PC-9 (cell line): ENCODE measurements around the gene NUDT15. TPM values are rescaled to one million over a fixed set of nuclear protein-coding genes. Genes with fewer than 3 reads are reported as not detected.

ENCODE experiments used
- BruUV-seq: library from RNA; stranded (reverse); fragments of 400-500 nt; replicated peaks from 2 replicates; lab custom pipeline; 2021; lab: Mats Ljungman, UMichigan
- CTCF ChIA-PET: fragments of 300-600 bp; sonication (Branson Sonifier 250); formaldehyde crosslinking; loops from one replicate; lab custom pipeline; 2022; ENCODE audit warnings: antibody characterized with exemption; lab: Charles Lee
- POLR2A ChIA-PET: fragments of 300-600 bp; sonication (Branson Sonifier 250); formaldehyde crosslinking; loops from one replicate; lab custom pipeline; 2022; ENCODE audit warnings: antibody characterized with exemption; ENCODE audit not compliant: unreplicated experiment; lab: Charles Lee
- DNase-seq, 2 experiments: peaks; one replicate each; pipeline versions ENCODE4 v3.0.0 to v3.0.0-alpha.2; 2015 to 2022; ENCODE audit warnings: mixed read lengths in 1 of 2
- H2AFZ ChIP-seq: fragments of 200-600 bp; sonication (generic); 2 replicates; pipeline ENCODE4 v1.8.1; 2017; ENCODE audit warnings: antibody characterized with exemption
- H3F3A ChIP-seq: fragments of 200-600 bp; sonication (generic); 2 replicates; pipeline ENCODE4 v1.8.1; 2017; ENCODE audit warnings: antibody characterized with exemption, mild to moderate bottlenecking, low read depth; ENCODE audit not compliant: insufficient read depth
- H3K27ac ChIP-seq: fragments of 200-600 bp; sonication (generic); 2 replicates; pipeline ENCODE4 v1.6.1; 2016; ENCODE audit warnings: mixed run types
- H3K27me3 ChIP-seq: fragments of 200-600 bp; sonication (generic); 2 replicates; pipeline ENCODE4 v1.6.1; 2016; ENCODE audit warnings: low read depth, mixed run types; ENCODE audit not compliant: insufficient read depth
- H3K36me3 ChIP-seq: fragments of 200-600 bp; sonication (generic); 2 replicates; pipeline ENCODE4 v1.6.1; 2016; ENCODE audit warnings: low read depth, mixed run types
- H3K4me1 ChIP-seq: fragments of 200-600 bp; sonication (generic); replicated peaks from 2 replicates; pipeline ENCODE4 v1.6.1; 2016; ENCODE audit warnings: mixed run types; ENCODE audit not compliant: insufficient read depth
- H3K4me2 ChIP-seq: fragments of 200-600 bp; sonication (generic); 2 replicates; pipeline ENCODE4 v1.6.1; 2017; ENCODE audit warnings: mixed run types
- H3K4me3 ChIP-seq: fragments of 200-600 bp; sonication (generic); 2 replicates; pipeline ENCODE4 v1.6.1; 2016; ENCODE audit warnings: mixed run types
- H3K79me2 ChIP-seq: fragments of 200-600 bp; sonication (generic); 2 replicates; pipeline ENCODE4 v1.6.1; 2017; ENCODE audit warnings: low read depth, mixed run types
- H3K9me2 ChIP-seq: fragments of 200-600 bp; sonication (generic); 2 replicates; pipeline ENCODE4 v1.8.1; 2017; ENCODE audit warnings: mild to moderate bottlenecking; ENCODE audit not compliant: insufficient read depth
- H3K9me3 ChIP-seq: fragments of 200-600 bp; sonication (generic); 2 replicates; pipeline ENCODE4 v1.8.1; 2016; ENCODE audit warnings: low read depth; ENCODE audit not compliant: insufficient read depth
- H4K20me1 ChIP-seq: fragments of 200-600 bp; sonication (generic); 2 replicates; pipeline ENCODE4 v1.8.1; 2017; ENCODE audit not compliant: insufficient read depth
- EZH2 ChIP-seq: fragments of 200-600 bp; sonication (generic); IDR thresholded peaks from 2 replicates; pipeline ENCODE4 v1.8.0; 2017; ENCODE audit warnings: antibody characterized with exemption, low read depth
- intact Hi-C: fragments of 100-400 bp; cut with micrococcal nuclease; formaldehyde crosslinking; loops from one replicate; pipeline ENCODE4 v1.10.0; 2022; ENCODE audit not compliant: unreplicated experiment
- total RNA-seq: library from RNA; stranded (reverse); gene quantifications from 2 replicates; pipeline ENCODE4 v1.2.3, GENCODE V29; 2021
- TF ChIP-seq, protein P1 (sequence below): fragments of 200-600 bp; sonication (generic); conservative IDR thresholded peaks from 2 replicates; pipeline ENCODE4 v1.6.1; 2017; ENCODE audit warnings: mixed run types, antibody characterized with exemption, mild to moderate bottlenecking, moderate library complexity

The NUDT15 gene
- total RNA-seq, 1 experiment from 2014 or later, result 16.1 TPM

DNA sequence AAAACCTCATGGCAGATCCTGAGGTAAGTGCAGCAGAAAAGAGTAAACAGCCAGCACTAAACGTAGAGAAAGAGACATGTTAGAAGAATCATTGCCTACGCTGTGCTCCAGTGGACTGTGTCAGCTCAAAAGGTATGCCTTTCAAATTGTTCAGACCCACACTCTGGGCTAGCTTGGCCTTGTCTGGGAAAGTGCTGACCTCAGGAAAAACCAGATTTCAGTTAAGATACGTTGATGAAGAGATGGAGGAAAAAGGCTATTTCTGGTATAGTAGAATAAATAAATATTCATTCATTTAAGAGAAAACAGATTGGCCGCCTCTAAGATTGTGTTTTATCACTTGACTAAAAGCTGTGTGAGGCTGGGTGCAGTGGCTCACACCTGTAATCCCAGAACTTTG is 26.8 kb upstream of the NUDT15 start:
- Histone ChIP-seq H3K36me3 (no peaks in the 10 kb centered on the region), H3K27ac (no peak overlapping the region), H3K27me3 (no peaks in the 10 kb centered on the region), H3K9me3 (no peaks in the 10 kb centered on the region), H4K20me1 (no peaks in the 10 kb centered on the region), H3K4me3 (no peak overlapping the region), H2AFZ (no peak overlapping the region), H3K4me2 (no peak overlapping the region), H3F3A (peaks cover 21% of the 10 kb centered on the region), H3K9me2 (no peaks in the 10 kb centered on the region), H3K4me1 (peaks cover 40% of the 10 kb centered on the region), H3K79me2 (no peaks in the 10 kb centered on the region)
- ChIA-PET CTCF (no interaction called here), POLR2A (no interaction called here)
- no peak for DNase-seq
- BruUV-seq, result no TSS peak
- TF ChIP-seq, protein P1, sequence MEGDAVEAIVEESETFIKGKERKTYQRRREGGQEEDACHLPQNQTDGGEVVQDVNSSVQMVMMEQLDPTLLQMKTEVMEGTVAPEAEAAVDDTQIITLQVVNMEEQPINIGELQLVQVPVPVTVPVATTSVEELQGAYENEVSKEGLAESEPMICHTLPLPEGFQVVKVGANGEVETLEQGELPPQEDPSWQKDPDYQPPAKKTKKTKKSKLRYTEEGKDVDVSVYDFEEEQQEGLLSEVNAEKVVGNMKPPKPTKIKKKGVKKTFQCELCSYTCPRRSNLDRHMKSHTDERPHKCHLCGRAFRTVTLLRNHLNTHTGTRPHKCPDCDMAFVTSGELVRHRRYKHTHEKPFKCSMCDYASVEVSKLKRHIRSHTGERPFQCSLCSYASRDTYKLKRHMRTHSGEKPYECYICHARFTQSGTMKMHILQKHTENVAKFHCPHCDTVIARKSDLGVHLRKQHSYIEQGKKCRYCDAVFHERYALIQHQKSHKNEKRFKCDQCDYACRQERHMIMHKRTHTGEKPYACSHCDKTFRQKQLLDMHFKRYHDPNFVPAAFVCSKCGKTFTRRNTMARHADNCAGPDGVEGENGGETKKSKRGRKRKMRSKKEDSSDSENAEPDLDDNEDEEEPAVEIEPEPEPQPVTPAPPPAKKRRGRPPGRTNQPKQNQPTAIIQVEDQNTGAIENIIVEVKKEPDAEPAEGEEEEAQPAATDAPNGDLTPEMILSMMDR, result no peak
- TF ChIP-seq EZH2, result no peak
- intact Hi-C loops, result no loop called here

DNA sequence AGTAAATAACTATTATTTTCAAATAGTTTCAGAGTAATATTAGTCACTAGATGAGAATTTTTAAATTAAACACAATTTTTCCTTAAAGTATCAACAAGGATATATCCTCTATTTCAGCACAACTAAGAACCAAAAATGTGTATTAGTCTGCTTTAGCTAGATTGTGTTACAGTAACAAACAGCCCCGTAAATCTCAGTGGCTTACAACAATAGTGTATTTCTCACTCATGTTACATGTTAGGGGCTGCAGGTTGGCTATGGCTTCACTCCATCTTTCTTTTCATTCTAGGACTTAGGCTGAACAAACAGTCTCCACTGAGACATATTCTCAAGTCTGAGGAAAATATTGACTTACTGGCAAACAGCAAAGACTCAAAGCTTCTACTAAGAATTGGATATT is 24.9 kb upstream of the NUDT15 start:
- no TSS peak for BruUV-seq
- CTCF ChIA-PET, result no interaction called here
- no peak for DNase-seq
- intact Hi-C loops, result no loop called here
- no peaks in the 10 kb centered on the region for H3K9me2 ChIP-seq
- H2AFZ ChIP-seq, result no peak overlapping the region
- peaks cover 28% of the 10 kb centered on the region for H3K4me1 ChIP-seq
- no peaks in the 10 kb centered on the region for H3K79me2 ChIP-seq
- no peaks in the 10 kb centered on the region for H3K27me3 ChIP-seq
- no peaks in the 10 kb centered on the region for H3K9me3 ChIP-seq
- H3K27ac ChIP-seq, result no peak overlapping the region
- no peak for TF ChIP-seq EZH2
- TF ChIP-seq, protein P1, result no peak
- no peak overlapping the region for H3K4me2 ChIP-seq
- H3F3A ChIP-seq, result peaks cover 21% of the 10 kb centered on the region
- no peaks in the 10 kb centered on the region for H4K20me1 ChIP-seq
- H3K36me3 ChIP-seq, result no peaks in the 10 kb centered on the region
- POLR2A ChIA-PET, result no interaction called here
- H3K4me3 ChIP-seq, result no peak overlapping the region

DNA sequence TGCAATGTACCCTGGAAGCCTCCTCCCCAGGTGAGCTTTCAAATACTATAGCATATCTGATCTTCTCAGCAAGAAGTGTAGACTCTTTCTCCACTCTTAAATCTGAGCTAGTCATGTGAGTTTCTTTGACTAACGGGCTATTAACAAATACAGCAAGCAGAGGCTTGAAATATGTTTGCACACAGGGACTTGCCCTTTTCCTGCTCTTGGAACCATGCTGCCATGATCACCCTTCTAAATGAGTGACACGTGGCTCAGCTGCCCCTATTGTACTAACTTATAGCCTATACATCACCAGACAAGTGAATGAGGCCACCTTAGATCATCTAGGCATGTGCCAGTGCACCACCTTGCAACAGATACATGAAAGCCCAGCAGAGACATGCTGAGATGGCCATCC is 23.2 kb upstream of the NUDT15 start:
- POLR2A ChIA-PET, result no interaction called here
- BruUV-seq, result no TSS peak
- H3K4me3 ChIP-seq, result no peak overlapping the region
- no peak overlapping the region for H2AFZ ChIP-seq
- H3F3A ChIP-seq, result peaks cover 8% of the 10 kb centered on the region; the same call in 1 of the 2 replicates
- DNase-seq, result no peak
- H3K27ac ChIP-seq, result no peak overlapping the region
- peaks cover 14% of the 10 kb centered on the region for H3K4me1 ChIP-seq
- H3K4me2 ChIP-seq, result no peak overlapping the region
- no peaks in the 10 kb centered on the region for H3K36me3 ChIP-seq
- intact Hi-C loops, result no loop called here
- no peaks in the 10 kb centered on the region for H4K20me1 ChIP-seq
- TF ChIP-seq, protein P1, result no peak
- no peak for TF ChIP-seq EZH2
- H3K27me3 ChIP-seq, result no peaks in the 10 kb centered on the region
- H3K9me3 ChIP-seq, result no peaks in the 10 kb centered on the region
- no peaks in the 10 kb centered on the region for H3K9me2 ChIP-seq
- CTCF ChIA-PET, result no interaction called here
- no peaks in the 10 kb centered on the region for H3K79me2 ChIP-seq
